ENCODE results near the gene LMF1. TPM values are rescaled to one million over a fixed set of nuclear protein-coding genes. Genes with fewer than 3 reads are reported as not detected.

LMF1 gene
- total RNA-seq, 1 experiment from 2014 or later, result 12.8 TPM

- TF ChIP-seq ZBTB33 (IDR thresholded peaks at IDR 0.05; ENCODE audit: extremely low read depth, insufficient replicate concordance, low read length), result no peak
- TF ChIP-seq POLR2AphosphoS5 (IDR thresholded peaks at IDR 0.05; ENCODE audit: low read depth, low read length), result no peak
- TF ChIP-seq POLR2A (IDR thresholded peaks at IDR 0.05; ENCODE audit: borderline replicate concordance, extremely low read depth, insufficient read depth, insufficient read length), result no peak
Measured at GRCh38 chr16:1013593-1013900, 42.8 kb upstream of the LMF1 start.

GRCh38 chr16:1012722-1013592 lies 42.2 kb upstream of the LMF1 start:
- Histone ChIP-seq H3K9me2 (ENCODE audit: insufficient read depth) (no peaks in the 10 kb centered on the region), H3K4me2 (ENCODE audit: low read length) (no peak overlapping the region), H3K36me3 (ENCODE audit: control insufficient read depth in 1 of 2, insufficient read depth in 2 of 2, low read length in 2 of 2) (no peaks in the 10 kb centered on the region), H3K27me3 (ENCODE audit: insufficient read depth, low read length) (peaks cover 29% of the 10 kb centered on the region), H3K9me3 (ENCODE audit: control insufficient read depth in 1 of 2, insufficient read depth in 1 of 2, low read depth in 1 of 2, low read length in 2 of 2) (no peaks in the 10 kb centered on the region), H2AFZ (ENCODE audit: low read depth, low read length, poor library complexity, severe bottlenecking) (no peak overlapping the region), H4K20me1 (ENCODE audit: insufficient read depth) (no peaks in the 10 kb centered on the region), H3K4me3 (replicated peaks in 1 of 2; ENCODE audit: low read depth in 1 of 2, low read length in 2 of 2) (no peak overlapping the region), H3K9ac (ENCODE audit: low read length) (no peak overlapping the region), H3K79me2 (ENCODE audit: insufficient read depth, low read length) (no peaks in the 10 kb centered on the region), H3K27ac (ENCODE audit: low read depth, low read length) (no peak overlapping the region), H3K4me1 (ENCODE audit: control insufficient read depth in 1 of 2, insufficient read depth in 2 of 2, low read length in 2 of 2) (peaks cover 0 to under 1% of the 10 kb centered on the region in 2 experiments; a peak in 1 of 4 replicates)
- ChIA-PET CTCF (no interaction called here), RAD21 (ENCODE audit: low non-redundant PET in 1 of 2, low total read pairs in 2 of 2, uncharacterized antibody in 2 of 2, unreplicated experiment in 2 of 2) (no interaction called here), POLR2A (no interaction called here)
- ATAC-seq, result peak; percentile 21; the same call in 1 of the 2 replicates
- BruUV-seq (replicated peaks), result no TSS peak
- intact Hi-C loops (cut with micrococcal nuclease), result no loop called here
- no peak for DNase-seq (ENCODE audit: low read depth, low spot score)
- no peak for TF ChIP-seq POLR2AphosphoS5 (IDR thresholded peaks at IDR 0.05; ENCODE audit: low read depth, low read length)
- no peak for TF ChIP-seq ZBTB33 (IDR thresholded peaks at IDR 0.05; ENCODE audit: extremely low read depth, insufficient replicate concordance, low read length)
- no peak for TF ChIP-seq REST (IDR thresholded peaks at IDR 0.05; ENCODE audit: low read depth)
- TF ChIP-seq CTCF (IDR thresholded peaks at IDR 0.05 in 2 of 3, conservative IDR thresholded peaks at IDR 0.05 in 1 of 3; ENCODE audit: borderline replicate concordance in 1 of 3, insufficient read depth in 1 of 3, low read depth in 2 of 3, low read length in 2 of 3), result no peak
- TF ChIP-seq EZH2 (IDR thresholded peaks at IDR 0.05), result no peak

More at GRCh38 chr16:1013593-1013900, 42.8 kb upstream of the LMF1 start:
- H3K4me3 ChIP-seq (replicated peaks in 1 of 2; ENCODE audit: low read depth in 1 of 2, low read length in 2 of 2), result no peak overlapping the region
- no peaks in the 10 kb centered on the region for H3K36me3 ChIP-seq (ENCODE audit: control insufficient read depth in 1 of 2, insufficient read depth in 2 of 2, low read length in 2 of 2)
- ATAC-seq (0 out of 2 replicates have a peak, but pooled peaks have one; percentile 3), DNase-seq (ENCODE audit: low read depth, low spot score) (no peak)
- intact Hi-C loops (cut with micrococcal nuclease), result no loop called here
- no peaks in the 10 kb centered on the region for H3K4me1 ChIP-seq (ENCODE audit: control insufficient read depth in 1 of 2, insufficient read depth in 2 of 2, low read length in 2 of 2)
- no peaks in the 10 kb centered on the region for H3K9me2 ChIP-seq (ENCODE audit: insufficient read depth)
- no peak overlapping the region for H3K4me2 ChIP-seq (ENCODE audit: low read length)
- no TSS peak for BruUV-seq (replicated peaks)
- no peaks in the 10 kb centered on the region for H3K9me3 ChIP-seq (ENCODE audit: control insufficient read depth in 1 of 2, insufficient read depth in 1 of 2, low read depth in 1 of 2, low read length in 2 of 2)
- H4K20me1 ChIP-seq (ENCODE audit: insufficient read depth), result no peaks in the 10 kb centered on the region
- peaks cover 24% of the 10 kb centered on the region for H3K27me3 ChIP-seq (ENCODE audit: insufficient read depth, low read length)
- ChIA-PET CTCF (no interaction called here), RAD21 (ENCODE audit: low non-redundant PET in 1 of 2, low total read pairs in 2 of 2, uncharacterized antibody in 2 of 2, unreplicated experiment in 2 of 2) (no interaction called here), POLR2A (no interaction called here)
- no peak overlapping the region for H2AFZ ChIP-seq (ENCODE audit: low read depth, low read length, poor library complexity, severe bottlenecking)
- no peak overlapping the region for H3K9ac ChIP-seq (ENCODE audit: low read length)
- H3K27ac ChIP-seq (ENCODE audit: low read depth, low read length), result no peak overlapping the region
- no peaks in the 10 kb centered on the region for H3K79me2 ChIP-seq (ENCODE audit: insufficient read depth, low read length)

All from HCT116 (cell line).